OCI-LY3 (cell line): ENCODE results near the gene UGT1A5.

ENCODE experiments used
- EZH2phosphoT487 ChIP-seq: fragments of 200-600 bp; shearing (Covaris generic); IDR thresholded peaks from 2 replicates; pipeline ENCODE4 v1.6.1; 2018; ENCODE audit warnings: antibody characterized with exemption, mixed run types, low read depth
- TF ChIP-seq, protein P1 (sequence below): fragments of 200-600, 300-600 bp; sonication (generic); IDR thresholded peaks from 2 replicates; pipeline ENCODE4 v1.5.1; 2014; ENCODE audit warnings: antibody characterized with exemption, low read length, low read depth

DNA sequence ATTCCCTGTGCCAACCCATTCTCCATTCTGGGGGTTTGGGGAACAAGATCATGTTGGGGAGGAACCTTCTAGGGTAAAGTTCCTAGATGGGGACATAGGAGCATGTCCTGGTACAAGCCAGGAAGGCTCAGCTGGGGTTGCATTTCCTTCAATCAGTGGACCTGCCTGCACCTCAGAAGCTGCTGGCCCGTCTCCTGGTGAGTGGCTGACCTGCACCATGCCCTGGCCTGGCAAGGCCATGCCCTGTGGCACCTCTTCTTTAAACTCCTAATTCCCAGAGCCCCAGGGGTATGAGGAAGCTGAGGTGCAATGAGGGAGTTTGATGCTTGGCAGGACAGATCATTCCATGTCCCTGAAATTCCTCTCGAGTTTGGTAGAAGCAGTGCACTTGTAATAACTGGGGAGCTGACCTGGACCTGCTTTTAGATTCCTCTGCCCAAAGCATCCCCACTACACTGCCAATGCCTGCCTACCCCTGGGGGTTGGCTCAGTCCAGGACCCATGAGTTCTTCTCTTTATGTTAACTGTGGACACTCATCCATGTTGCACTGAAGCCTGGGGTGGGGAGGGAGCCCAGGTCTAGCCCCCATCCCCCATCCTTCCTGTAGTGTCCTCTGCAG lies 90.7 kb downstream of the UGT1A5 start:
- TF ChIP-seq, protein P1, sequence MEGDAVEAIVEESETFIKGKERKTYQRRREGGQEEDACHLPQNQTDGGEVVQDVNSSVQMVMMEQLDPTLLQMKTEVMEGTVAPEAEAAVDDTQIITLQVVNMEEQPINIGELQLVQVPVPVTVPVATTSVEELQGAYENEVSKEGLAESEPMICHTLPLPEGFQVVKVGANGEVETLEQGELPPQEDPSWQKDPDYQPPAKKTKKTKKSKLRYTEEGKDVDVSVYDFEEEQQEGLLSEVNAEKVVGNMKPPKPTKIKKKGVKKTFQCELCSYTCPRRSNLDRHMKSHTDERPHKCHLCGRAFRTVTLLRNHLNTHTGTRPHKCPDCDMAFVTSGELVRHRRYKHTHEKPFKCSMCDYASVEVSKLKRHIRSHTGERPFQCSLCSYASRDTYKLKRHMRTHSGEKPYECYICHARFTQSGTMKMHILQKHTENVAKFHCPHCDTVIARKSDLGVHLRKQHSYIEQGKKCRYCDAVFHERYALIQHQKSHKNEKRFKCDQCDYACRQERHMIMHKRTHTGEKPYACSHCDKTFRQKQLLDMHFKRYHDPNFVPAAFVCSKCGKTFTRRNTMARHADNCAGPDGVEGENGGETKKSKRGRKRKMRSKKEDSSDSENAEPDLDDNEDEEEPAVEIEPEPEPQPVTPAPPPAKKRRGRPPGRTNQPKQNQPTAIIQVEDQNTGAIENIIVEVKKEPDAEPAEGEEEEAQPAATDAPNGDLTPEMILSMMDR = no peak
- TF ChIP-seq EZH2phosphoT487 = no peak
